ENCODE results near the gene VAMP8. TPM values are rescaled to one million over a fixed set of nuclear protein-coding genes. Genes with fewer than 3 reads are reported as not detected.

VAMP8 gene
- total and polyA plus RNA-seq, 2 of the 8 experiments (the other 6 are each of a cell fraction or from before 2014, with no cell fraction given): 34.4 to 69.7 TPM

DNA sequence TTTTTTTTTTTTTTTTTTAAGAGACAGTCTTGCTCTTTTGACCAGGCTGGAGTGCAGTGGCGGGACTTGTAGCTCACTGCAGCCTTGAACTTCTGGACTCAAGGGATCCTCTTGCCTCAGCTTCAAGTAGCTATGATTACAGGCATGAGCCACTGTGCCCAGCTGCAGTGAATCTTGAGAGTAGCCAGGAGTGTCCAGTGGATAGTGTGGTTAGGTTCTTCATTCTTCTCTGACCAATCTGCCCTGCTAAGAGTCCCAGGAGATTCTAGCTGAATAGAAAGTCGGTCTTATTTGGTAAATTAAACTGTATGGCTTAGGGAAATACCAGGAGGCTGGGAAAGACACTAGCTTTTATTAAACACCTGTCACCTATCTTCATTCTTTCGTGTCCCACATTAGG is 53.9 kb downstream of the VAMP8 start:
- no peak overlapping the region for H2BK15ac ChIP-seq (ENCODE audit: low read length)
- no peak overlapping the region for H2AFZ ChIP-seq (ENCODE audit: low read length)
- peaks cover 5 to 9% of the 10 kb centered on the region in 2 experiments for H4K20me1 ChIP-seq (replicated peaks in 1 of 2; ENCODE audit: control insufficient read depth in 1 of 2, insufficient read depth in 2 of 2, low read length in 2 of 2)
- no peak overlapping the region for H2AK5ac ChIP-seq (ENCODE audit: low read depth, low read length)
- H4K91ac ChIP-seq (replicated peaks; ENCODE audit: insufficient read length, low read length): no peak overlapping the region
- H3K4ac ChIP-seq (replicated peaks; ENCODE audit: insufficient read length, low read depth, low read length): no peak overlapping the region
- H3K4me2 ChIP-seq (ENCODE audit: insufficient read depth in 1 of 2, low read depth in 2 of 2, low read length in 2 of 2): no peak overlapping the region
- peaks cover 14 to 79% (median 53%) of the 10 kb centered on the region in 4 experiments for H3K36me3 ChIP-seq (ENCODE audit: control insufficient read depth in 2 of 4, insufficient read depth in 4 of 4, low read length in 3 of 4)
- 0 out of 2 replicates have a peak, but pooled peaks cover 3% of the 10 kb centered on the region for H3K79me1 ChIP-seq (ENCODE audit: low read depth, low read length)
- no peak overlapping the region for H3K27ac ChIP-seq (ENCODE audit: low read depth, low read length)
- no peak overlapping the region for H3K9ac ChIP-seq (replicated peaks in 1 of 4; ENCODE audit: extremely low read depth in 1 of 4, low read depth in 3 of 4, low read length in 3 of 4)
- H3K27me3 ChIP-seq (replicated peaks in 1 of 4; ENCODE audit: control insufficient read depth in 3 of 4, extremely low read depth in 1 of 4, insufficient read depth in 3 of 4, low read length in 3 of 4): no peaks in the 10 kb centered on the region
- no peaks in the 10 kb centered on the region for H3K23me2 ChIP-seq (ENCODE audit: low read depth, low read length)
- no peak overlapping the region for H3K4me3 ChIP-seq (ENCODE audit: extremely low read depth in 1 of 4, insufficient read depth in 2 of 4, low read depth in 3 of 4, low read length in 4 of 4)
- DNase-seq (ENCODE audit: low read depth in 1 of 2, low spot score in 2 of 2): no peak
- FAIRE-seq: no peak
- no peak overlapping the region for H2BK5ac ChIP-seq (ENCODE audit: low read depth, low read length)
- ChIA-PET CTCF (ENCODE audit: partially characterized antibody) (interaction anchor here (0.9 to 1.3 kb wide), 3 partner anchors 16 to 47 kb away, joined by 3 to 4 read pairs (median 3); no protein-coding TSS in a partner anchor), POLR2A (ENCODE audit: partially characterized antibody) (interaction anchor here (0.9 to 4.0 kb wide), 5 partner anchors 10 to 27 kb away, joined by 3 to 30 read pairs (median 3); partner anchors contain the start of genes C2orf68 and USP39)
- H3K4me1 ChIP-seq (replicated peaks in 1 of 4; ENCODE audit: control insufficient read depth in 3 of 4, insufficient read depth in 4 of 4, low read length in 3 of 4): no peaks in the 10 kb centered on the region
- H3K23ac ChIP-seq (ENCODE audit: insufficient read length): no peak overlapping the region
- no peak overlapping the region for H2BK20ac ChIP-seq (ENCODE audit: low read length)
- H3K18ac ChIP-seq (ENCODE audit: extremely low read depth, low read length): no peak overlapping the region
- WGBS, 2 experiments (ENCODE audit: extremely low coverage in 1 of 2, insufficient coverage in 1 of 2, insufficient read length in 1 of 2, insufficient replicate concordance in 2 of 2, low coverage in 1 of 2, low lambda C conversion rate in 2 of 2, missing lambda C conversion rate in 1 of 2): 96% methylated on average over 3 of the region's 3 CpGs; no CpG with 5 or more reads in 1 of the 2 experiments
- no peak overlapping the region for H4K5ac ChIP-seq (ENCODE audit: insufficient read length, low read depth, low read length)
- H3K9me3 ChIP-seq (ENCODE audit: insufficient read depth in 2 of 2, low read depth in 1 of 2, low read length in 1 of 2): no peaks in the 10 kb centered on the region
- no peak overlapping the region for H2BK120ac ChIP-seq (replicated peaks; ENCODE audit: low read depth, low read length)
- no peaks in the 10 kb centered on the region; a peak in 1 of 4 replicates for H3K79me2 ChIP-seq (ENCODE audit: control insufficient read depth in 1 of 2, insufficient read depth in 2 of 2, low read length in 2 of 2)
- no peak overlapping the region for H4K8ac ChIP-seq (ENCODE audit: extremely low read depth, insufficient read depth, low read length)
- H3K14ac ChIP-seq (ENCODE audit: insufficient read length): no peak overlapping the region
- H3K56ac ChIP-seq (replicated peaks; ENCODE audit: insufficient read length, low read depth, low read length): no peak overlapping the region
- no peak overlapping the region for H2BK12ac ChIP-seq (ENCODE audit: low read depth, low read length)
- TF ChIP-seq TBP (IDR thresholded peaks at IDR 0.05; ENCODE audit: low read depth, low read length) (no peak), RAD21 (IDR thresholded peaks at IDR 0.05 in 1 of 2, conservative IDR thresholded peaks at IDR 0.05 in 1 of 2; ENCODE audit: low read depth in 2 of 2, low read length in 2 of 2) (no peak), KDM5A (IDR thresholded peaks at IDR 0.05; ENCODE audit: low read length) (no peak), CTBP2 (IDR thresholded peaks at IDR 0.05; ENCODE audit: borderline replicate concordance, insufficient read depth, insufficient read length, low read length) (no peak), SP2 (IDR thresholded peaks at IDR 0.05; ENCODE audit: low read length) (no peak), KDM4A (IDR thresholded peaks at IDR 0.05; ENCODE audit: low read depth, low read length, severe bottlenecking) (no peak), BCL11A (IDR thresholded peaks at IDR 0.05; ENCODE audit: low read depth in 2 of 2, low read length in 2 of 2) (no peak), SAP30 (IDR thresholded peaks at IDR 0.05; ENCODE audit: insufficient read depth, insufficient replicate concordance, low read length) (no peak), SP1 (IDR thresholded peaks at IDR 0.05; ENCODE audit: low read depth, low read length) (no peak), PHF8 (conservative IDR thresholded peaks at IDR 0.05; ENCODE audit: low read depth, low read length) (no peak), SIN3A (conservative IDR thresholded peaks at IDR 0.05 in 1 of 2, IDR thresholded peaks at IDR 0.05 in 1 of 2; ENCODE audit: low read depth in 1 of 2, low read length in 2 of 2) (no peak), CBX5 (IDR thresholded peaks at IDR 0.05; ENCODE audit: low read depth, low read length) (no peak)
- TF ChIP-seq, protein P1, sequence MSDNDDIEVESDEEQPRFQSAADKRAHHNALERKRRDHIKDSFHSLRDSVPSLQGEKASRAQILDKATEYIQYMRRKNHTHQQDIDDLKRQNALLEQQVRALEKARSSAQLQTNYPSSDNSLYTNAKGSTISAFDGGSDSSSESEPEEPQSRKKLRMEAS (IDR thresholded peaks at IDR 0.05): no peak

All from H1 (cell line).